ENCODE data around the gene DUSP2.

DNA sequence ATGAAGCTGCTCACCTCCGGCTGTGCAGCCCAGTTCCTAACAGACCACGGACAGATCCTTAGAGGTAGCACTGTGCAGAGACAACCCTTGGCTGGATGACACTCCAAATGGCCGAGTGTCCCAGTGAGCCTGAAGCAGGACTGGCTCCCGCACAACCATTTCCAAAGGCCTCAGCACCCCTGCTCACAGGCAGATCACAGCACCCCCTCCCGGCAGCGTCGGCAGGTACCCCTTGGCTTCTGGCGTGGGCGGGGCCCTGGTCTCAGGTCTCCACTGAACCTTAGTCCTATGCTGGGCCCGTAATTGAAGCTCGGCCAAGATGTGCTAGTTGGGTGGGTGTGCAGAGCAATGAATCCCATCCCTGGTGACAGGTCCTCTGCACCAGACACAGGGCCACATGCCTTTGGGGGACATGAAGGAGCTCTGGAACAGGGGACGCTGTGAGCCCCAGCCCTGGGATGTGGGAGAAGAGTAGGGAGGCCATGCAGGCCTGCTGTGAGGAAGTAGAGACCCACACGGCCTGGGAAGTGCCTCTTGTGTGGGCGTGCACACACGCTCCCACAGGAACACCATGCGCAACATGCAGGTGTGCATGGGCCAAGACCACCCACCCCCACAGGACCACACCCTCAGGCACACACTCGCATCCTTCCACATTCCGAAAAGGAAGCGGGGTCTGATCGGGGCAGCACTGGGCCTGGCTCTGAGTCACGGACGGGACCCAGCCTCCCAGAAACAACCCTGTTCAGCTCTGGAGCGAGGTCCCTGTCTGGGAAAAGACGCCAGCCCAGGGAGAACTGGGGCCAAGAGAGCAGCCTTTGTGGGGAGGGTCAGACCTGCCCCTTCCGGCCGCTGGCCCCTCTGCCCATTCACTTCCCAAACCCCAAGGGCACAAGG is 2.8 kb downstream of the DUSP2 start:
- TF ChIP-seq CTCF (IDR thresholded peaks at IDR 0.05; ENCODE audit: low read length) (peak; percentile 68), EZH2 (IDR thresholded peaks at IDR 0.05; ENCODE audit: borderline replicate concordance, low read length) (no peak)

Data from OCI-LY1 (cell line).